GM12873 (cell line): Measurements from ENCODE around the gene HMX3.

Experiments
- TF ChIP-seq, protein P1 (sequence below): IDR thresholded peaks from 2 replicates; pipeline ENCODE4 v1.5.1; 2012; ENCODE audit warnings: low read depth, mild to moderate bottlenecking, moderate library complexity, low read length, control low read depth; ENCODE audit not compliant: insufficient read depth; ENCODE audit errors: missing control alignments

HMX3 gene

DNA sequence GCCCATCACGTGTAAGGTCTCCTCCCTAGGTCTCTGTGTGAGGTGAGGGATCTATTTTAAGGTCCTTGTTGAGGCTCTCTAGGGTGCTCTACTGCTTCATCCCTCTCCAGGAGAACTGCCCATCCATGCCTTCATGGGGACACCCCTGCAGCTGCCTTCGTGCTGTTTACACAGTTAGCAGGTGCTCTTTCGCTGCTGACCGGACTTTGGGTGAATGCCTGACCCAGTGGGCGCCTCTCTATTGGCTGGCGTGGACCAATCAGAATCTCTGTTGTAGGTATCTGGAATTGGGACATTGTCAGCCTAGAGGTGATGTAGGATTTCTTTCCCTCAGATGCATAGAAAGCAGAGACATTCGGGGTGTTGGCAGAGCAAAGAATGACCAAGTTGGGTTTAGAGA is 38.7 kb upstream of the HMX3 start:
- TF ChIP-seq, protein P1, sequence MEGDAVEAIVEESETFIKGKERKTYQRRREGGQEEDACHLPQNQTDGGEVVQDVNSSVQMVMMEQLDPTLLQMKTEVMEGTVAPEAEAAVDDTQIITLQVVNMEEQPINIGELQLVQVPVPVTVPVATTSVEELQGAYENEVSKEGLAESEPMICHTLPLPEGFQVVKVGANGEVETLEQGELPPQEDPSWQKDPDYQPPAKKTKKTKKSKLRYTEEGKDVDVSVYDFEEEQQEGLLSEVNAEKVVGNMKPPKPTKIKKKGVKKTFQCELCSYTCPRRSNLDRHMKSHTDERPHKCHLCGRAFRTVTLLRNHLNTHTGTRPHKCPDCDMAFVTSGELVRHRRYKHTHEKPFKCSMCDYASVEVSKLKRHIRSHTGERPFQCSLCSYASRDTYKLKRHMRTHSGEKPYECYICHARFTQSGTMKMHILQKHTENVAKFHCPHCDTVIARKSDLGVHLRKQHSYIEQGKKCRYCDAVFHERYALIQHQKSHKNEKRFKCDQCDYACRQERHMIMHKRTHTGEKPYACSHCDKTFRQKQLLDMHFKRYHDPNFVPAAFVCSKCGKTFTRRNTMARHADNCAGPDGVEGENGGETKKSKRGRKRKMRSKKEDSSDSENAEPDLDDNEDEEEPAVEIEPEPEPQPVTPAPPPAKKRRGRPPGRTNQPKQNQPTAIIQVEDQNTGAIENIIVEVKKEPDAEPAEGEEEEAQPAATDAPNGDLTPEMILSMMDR = no peak

DNA sequence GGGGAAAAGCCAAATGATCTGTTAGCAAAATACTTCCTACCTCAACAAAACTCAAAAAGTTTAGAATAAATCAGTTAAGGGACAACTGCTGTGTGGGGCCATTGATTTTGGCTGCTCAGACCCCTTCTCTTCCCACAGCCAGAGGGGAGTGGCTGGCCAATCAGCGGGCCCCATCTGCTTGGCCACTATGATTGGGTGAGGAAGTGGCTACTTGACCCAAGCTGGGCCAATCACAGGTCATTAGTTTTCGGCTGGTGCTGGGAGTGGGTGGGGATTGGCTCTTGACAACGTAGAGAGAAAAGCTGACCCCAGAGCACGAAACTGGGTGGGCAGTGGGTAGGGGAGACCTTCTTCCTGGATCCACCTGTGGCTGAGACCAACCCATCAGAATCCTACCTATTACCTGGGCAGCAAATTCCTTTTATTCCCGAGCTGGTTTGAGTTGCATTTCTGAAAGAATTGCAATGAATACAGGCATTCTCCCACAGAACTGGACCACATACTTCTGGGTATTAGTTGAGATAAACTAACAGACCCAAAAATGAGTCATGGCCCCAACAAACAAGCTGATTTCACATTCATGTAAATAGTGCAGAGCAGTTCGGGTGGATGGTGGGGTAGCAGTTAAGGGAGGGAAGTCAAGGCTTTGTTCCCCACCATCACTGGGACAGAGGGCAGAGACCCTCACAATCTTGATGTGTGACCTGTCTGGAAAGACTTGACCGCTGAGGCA is 35.6 kb upstream of the HMX3 start:
- TF ChIP-seq, protein P1 = no peak

GRCh38 chr10:123101872-123102271 is 33.9 kb upstream of the HMX3 start:
- TF ChIP-seq, protein P1 = peak; percentile 3

- TF ChIP-seq, protein P1 = no peak
These were observed 33.1 kb upstream of the HMX3 start for GRCh38 chr10:123102673-123103072.

DNA sequence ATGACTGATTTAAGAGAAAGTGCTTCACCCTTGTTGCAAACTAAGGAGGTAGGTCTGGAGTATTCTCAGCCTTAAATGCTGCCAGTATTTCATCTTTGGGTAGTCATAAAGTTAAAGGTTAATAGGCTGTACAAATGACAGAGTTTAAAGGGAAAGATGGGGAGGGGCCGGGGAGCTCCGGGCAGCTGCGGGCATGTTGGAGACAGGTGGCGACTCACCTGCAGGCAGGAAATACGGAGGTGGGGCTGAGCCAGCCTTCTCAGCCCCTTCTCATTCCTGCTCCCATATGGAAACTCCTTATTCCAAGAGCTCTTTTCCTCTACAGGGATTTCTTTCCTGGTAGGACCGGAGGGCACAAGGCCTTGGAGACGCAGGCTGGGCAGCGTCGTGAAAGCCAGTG is 31.8 kb upstream of the HMX3 start:
- TF ChIP-seq, protein P1 = no peak

GRCh38 chr10:123109466-123109865 is 26.3 kb upstream of the HMX3 start:
- TF ChIP-seq, protein P1 = no peak

DNA sequence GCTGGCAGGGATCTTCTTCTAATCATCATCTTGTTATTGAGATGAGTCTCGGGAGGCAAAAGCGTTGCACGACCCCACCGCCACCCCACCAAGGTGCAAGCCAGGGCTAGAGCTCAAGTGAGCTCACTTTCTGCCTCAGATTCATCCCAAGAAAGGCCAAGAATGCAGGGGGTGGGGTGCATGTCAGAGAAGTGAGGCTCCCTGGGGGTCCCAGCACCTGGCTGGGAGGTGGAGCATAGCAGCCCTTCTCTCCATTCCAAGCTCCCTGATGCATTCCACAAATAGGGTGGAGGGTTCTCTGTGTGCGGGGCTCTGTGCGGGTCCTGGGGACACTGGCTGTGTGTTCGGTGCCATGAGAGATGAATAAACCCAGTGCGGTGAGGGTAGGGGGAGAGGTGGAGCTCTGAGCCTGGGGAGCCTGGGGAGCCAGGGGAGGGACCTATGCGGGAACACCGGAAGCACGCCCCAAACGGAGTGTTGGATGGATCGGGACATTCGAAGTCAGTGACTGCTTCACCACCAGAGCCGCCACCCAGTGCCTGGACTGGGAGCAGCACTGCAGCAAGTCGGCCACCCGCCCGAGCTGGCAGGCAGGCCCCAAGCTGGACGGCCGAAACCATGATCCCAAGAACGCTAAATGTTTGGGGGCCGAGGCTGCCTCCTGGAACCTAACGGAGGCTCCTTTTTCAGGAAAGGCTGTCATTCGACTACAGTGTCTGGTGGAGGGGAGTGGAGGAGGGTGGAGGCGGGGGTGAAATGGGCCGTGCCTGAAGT is 17.9 kb upstream of the HMX3 start:
- TF ChIP-seq, protein P1 = no peak
